Gastroesophageal sphincter (tissue), 3 donors: ENCODE results near the gene OR2T34.

Experiments
- CTCF ChIP-seq, 4 experiments: fragments of 200-600 bp in 2 of 4; fragments of 450-650 bp in 2 of 4; sonication (generic) in 1 of 4; IDR thresholded peaks; one replicate each; pipeline ENCODE4 v1.5.1; 2017 to 2019; ENCODE audit warnings: antibody characterized with exemption in 4 of 4, mild to moderate bottlenecking in 2 of 4, moderate library complexity in 2 of 4
- EP300 ChIP-seq: sonication (generic); formaldehyde crosslinking; IDR thresholded peaks from one replicate; pipeline ENCODE4 v1.6.1; 2017; ENCODE audit warnings: antibody characterized with exemption, mild to moderate bottlenecking
- POLR2A ChIP-seq, 2 donors: fragments of 450-650 bp; IDR thresholded peaks; one replicate each; pipeline ENCODE4 v1.6.1; 2017; ENCODE audit warnings: antibody characterized with exemption in 2 of 2, mild to moderate bottlenecking in 2 of 2, moderate library complexity in 1 of 2
- POLR2AphosphoS5 ChIP-seq: sonication (generic); formaldehyde crosslinking; IDR thresholded peaks from one replicate; pipeline ENCODE4 v1.6.1; 2017; ENCODE audit warnings: antibody characterized with exemption

- no peak for TF ChIP-seq CTCF (IDR thresholded peaks at IDR 0.05)
- no peak for TF ChIP-seq POLR2A (IDR thresholded peaks at IDR 0.05)
- TF ChIP-seq EP300 = no peak
- no peak for TF ChIP-seq POLR2AphosphoS5
These were observed 35.7 kb upstream of the OR2T34 start for GRCh38 chr1:248610301-248610700.
